Posterior cingulate gyrus (tissue), 11 donors: ENCODE data around the gene BRINP1.

Source experiments
- DNase-seq, 10 donors: peaks; one replicate each; pipeline versions ENCODE4 v3.0.0 to v3.0.0-alpha.2; 2020 to 2021; ENCODE audit warnings: mixed read lengths in 3 of 10
- intact Hi-C: fragments of 100-400 bp; cut with DNase I; formaldehyde crosslinking; loops from one replicate; pipeline ENCODE4 v1.15.1; 2023

BRINP1 gene

DNA sequence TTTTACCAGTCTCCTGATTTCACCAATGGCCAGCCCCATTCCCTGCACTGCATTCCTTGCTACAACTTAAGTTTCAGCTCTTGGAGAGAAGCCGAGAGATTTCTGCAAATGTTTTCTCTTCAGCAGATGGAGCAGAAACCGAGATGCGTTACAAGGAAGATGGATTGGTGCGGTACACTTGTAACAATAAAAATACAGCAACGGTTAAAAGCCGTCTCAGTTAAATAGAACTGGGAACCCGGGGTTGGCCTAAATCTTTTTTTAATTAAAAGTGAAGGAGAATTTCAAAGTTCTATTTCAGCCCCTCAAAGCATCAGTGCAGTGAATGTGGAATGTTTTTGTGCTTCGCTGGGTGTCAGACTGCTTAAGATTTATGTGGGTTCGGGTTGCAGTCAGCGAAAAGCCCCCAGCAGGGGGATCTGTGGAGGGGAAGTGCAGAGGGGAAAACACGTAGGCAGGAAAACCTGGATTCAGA, 19.8 kb downstream of the BRINP1 start:
- DNase-seq = no peak
- intact Hi-C loops = no loop called here

DNA sequence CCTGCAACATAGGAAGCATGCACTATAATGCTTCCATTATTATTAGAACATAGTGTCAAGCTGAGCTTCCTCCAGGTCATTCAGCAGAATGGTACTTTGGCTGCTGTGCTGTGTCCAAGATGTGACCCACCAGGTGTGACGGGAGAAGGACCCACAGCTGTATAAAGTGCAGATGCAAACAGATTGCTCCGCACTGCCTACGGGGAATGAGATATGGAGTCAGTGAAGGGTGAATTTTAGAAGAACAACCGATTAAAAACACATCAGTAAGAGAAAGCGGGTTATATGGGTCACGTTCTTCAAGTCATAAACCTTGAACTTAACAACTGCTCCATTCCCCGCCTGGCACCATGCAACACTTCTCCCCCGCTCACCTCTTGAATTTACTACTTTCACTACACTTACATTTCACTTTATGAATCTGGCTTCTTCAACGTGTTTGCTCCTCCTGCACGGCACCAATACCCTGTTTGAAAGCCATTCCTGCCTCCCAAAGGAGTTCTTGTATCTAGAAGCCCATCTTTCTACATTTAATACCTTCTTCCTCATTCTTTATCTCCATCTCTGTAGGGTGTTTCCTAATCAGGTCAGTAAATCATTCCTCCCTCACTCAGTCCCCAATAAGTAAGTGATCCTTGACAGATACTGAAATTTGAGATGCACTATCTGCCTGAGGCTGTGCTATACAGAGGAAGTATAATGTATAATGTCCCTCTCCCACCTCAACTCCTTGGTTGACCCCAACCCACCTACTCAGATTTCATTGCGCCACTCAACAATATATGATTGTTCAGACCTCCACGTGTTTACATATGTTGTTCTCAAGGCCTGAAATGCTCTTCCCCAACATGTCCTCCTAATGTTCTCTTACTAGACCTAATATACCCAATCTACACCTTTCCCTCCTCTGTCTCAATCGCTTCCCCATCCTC, 25.9 kb downstream of the BRINP1 start:
- DNase-seq = no peak
- intact Hi-C loops = no loop called here

- intact Hi-C loops = no loop called here
- no peak for DNase-seq
Observed at GRCh38 chr9:119339056-119339455, 30.2 kb downstream of the BRINP1 start.

- DNase-seq = no peak
- intact Hi-C loops = no loop called here
Observed at GRCh38 chr9:119337573-119337972, 31.7 kb downstream of the BRINP1 start.

- intact Hi-C loops = no loop called here
Observed at GRCh38 chr9:119334745-119335144, 34.5 kb downstream of the BRINP1 start.

DNA sequence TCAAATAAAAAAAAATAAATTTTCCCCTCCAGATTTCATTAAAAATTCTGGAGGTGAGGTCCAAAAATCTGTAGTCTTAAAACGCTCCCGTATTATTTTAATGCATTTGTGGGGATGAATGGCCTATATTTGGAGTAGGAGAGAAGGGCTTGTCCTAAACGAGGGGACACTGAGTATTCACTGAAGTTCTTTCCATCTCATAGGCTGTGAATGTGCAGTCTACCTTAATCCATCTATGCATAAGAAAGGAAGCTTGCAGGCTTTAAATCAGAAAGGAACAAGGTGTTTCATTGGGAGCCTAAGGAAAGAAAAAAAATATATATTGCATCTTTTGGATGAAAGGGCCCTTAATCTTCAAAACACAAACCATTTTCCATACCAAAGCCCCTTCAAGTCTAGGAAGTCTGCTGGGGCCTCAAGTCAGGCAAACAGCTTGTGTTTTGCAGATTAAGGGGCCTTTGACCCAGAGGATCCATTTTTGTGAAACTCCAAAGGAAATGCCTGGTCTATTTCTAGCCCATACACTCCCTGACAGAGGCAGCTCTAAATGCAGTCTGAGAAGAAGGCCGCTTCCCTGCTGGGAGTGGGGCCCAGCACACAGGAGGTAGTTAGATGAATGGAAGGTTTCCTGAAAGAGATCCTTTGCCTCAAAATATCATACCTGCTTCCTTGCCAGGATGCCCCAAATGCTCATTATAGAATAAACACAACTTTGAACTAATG, 35.6 kb downstream of the BRINP1 start:
- peak in 4 of 10 donors; percentile 20 to 86 (median 79) for DNase-seq
- intact Hi-C loops = no loop called here

More at GRCh38 chr9:119334745-119335144, 34.5 kb downstream of the BRINP1 start:
- DNase-seq = no peak

DNA sequence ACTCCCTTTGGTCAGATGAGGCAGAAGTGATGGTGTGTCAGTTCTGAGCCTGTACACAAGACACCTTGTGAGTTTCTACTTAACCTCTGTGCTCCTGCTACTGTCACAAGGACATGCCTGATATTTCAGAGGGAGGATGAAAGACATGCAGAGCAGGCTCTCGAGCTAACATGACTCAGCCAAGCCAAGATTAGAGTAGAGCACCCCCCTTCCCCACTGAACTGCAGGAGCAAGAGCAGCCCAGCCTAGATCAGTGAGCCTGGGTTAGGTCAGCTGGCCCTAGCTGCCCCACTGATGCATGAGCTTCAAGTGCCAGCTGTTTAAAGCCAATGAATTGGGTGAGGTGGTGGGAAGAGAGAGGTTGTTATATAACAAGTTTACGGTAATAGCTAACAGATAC, 36.7 kb downstream of the BRINP1 start:
- no peak for DNase-seq
- intact Hi-C loops = no loop called here

DNA sequence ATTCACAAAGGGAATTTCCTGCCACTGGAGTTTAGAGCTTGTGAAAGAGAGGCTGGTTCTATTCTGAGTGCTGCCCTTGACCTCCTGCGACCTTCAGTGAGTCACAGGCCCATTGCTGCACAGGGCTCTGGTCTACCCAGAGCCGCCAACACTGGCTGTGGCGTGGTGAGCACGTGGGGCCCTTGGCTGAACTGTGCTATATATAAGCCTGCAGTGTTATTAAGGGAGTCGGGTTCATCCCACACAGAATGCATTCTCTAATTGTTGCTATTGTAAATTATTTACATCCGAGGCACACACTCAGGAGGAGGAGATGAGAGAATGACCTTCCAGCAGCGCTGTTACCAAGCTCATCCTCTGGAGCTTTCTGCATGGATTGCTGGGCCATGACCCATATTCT, 47.1 kb downstream of the BRINP1 start:
- intact Hi-C loops = no loop called here
- peak in 2 of 10 donors; percentile 44 to 85 for DNase-seq

DNA sequence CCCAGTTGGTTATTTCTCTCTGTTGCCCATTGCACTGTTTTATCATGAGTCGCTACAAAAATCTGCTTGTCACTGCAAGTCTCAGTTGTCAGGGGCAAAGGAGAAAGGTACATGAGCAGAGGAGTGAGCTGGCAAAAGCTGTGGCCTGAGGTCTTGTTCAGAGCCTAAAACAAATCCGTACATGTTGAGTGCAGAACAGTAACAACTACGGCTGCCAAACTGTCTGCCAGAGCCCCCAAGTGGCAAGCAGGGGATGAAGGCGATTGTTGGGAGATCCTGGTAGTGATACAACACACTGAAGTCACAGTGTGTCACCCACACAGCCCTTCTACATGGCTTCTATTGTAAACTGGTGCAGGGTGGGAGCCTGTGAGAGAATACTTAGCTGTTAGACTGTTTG, 50.9 kb downstream of the BRINP1 start:
- DNase-seq = peak in 4 of 10 donors; percentile 18 to 84 (median 42)
- intact Hi-C loops = no loop called here

- intact Hi-C loops = no loop called here
- DNase-seq = no peak
Observed at GRCh38 chr9:119313846-119314245, 55.4 kb downstream of the BRINP1 start.

GRCh38 chr9:119310741-119311140, 58.5 kb downstream of the BRINP1 start:
- no peak for DNase-seq
- intact Hi-C loops = no loop called here

DNA sequence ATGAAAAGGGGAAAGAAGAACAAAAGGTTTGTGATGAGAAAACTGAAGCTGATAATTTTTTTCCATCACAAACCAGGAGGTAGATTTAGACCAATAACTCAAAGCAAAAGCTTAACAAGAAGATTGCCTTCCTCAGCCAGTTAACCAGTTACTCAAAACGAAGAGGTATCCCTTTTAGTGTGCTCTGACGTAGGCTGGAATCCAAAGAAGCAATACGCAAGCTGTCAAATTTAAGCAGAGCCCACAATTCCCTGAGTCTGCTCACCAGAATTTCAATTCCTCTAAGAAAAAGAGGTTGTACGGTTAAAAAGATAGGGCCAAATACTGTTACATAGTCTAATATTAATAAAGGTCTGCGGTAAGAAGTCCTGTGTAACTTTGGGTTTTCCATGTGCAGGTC, 61.8 kb downstream of the BRINP1 start:
- intact Hi-C loops = no loop called here
- no peak for DNase-seq

DNA sequence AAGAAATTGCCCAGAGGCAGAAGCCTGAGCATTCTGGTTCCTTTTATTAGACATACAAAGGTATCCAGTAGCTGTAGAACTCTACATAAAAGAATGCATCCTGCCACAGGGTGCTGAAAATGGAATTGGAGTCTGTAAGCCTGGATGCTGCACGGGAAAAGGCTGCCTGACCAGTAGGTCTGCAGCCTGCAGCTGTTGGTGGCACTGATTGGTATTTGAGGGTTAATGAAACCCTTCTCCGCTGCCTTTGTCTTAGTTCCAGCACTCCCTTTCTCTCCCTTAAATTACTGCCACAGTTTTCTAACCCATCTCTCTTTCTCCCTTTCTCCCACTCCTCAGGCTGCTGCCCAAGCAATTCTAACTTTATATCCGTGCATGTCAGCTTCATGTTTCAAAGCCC, 64.7 kb downstream of the BRINP1 start:
- intact Hi-C loops = no loop called here
- no peak for DNase-seq

GRCh38 chr9:119302988-119303698, 66.1 kb downstream of the BRINP1 start:
- no peak for DNase-seq
- intact Hi-C loops = no loop called here

- intact Hi-C loops = no loop called here
Observed at GRCh38 chr9:119298076-119298853, 71.0 kb downstream of the BRINP1 start.

DNA sequence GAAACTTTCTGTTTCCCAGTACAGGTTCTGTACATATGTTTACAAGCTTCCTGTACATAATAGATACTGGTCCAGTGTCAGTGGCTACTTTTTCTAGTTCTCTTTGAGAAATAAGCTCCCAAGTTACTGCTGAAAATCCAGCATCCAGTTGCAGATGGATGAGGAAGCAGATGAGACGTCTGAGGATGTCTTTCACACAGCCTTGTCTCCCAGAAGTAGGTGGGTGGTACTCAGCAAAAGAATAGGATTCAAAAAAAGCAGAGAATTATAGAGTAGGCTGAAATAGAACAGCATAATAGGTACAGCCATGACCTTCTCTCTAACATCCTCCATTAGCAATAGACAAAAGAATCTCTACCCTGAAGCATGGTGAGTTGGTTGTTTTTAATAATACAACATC, 77.7 kb downstream of the BRINP1 start:
- DNase-seq = no peak
- intact Hi-C loops = no loop called here

More at GRCh38 chr9:119298076-119298853, 71.0 kb downstream of the BRINP1 start:
- no peak for DNase-seq

- intact Hi-C loops = loop anchor here (5.0 to 10.0 kb wide), 2 partner anchors 77 to 1505 kb away; partner anchors contain the start of gene BRINP1
Observed at GRCh38 chr9:119289740-119290433, 79.3 kb downstream of the BRINP1 start.

DNA sequence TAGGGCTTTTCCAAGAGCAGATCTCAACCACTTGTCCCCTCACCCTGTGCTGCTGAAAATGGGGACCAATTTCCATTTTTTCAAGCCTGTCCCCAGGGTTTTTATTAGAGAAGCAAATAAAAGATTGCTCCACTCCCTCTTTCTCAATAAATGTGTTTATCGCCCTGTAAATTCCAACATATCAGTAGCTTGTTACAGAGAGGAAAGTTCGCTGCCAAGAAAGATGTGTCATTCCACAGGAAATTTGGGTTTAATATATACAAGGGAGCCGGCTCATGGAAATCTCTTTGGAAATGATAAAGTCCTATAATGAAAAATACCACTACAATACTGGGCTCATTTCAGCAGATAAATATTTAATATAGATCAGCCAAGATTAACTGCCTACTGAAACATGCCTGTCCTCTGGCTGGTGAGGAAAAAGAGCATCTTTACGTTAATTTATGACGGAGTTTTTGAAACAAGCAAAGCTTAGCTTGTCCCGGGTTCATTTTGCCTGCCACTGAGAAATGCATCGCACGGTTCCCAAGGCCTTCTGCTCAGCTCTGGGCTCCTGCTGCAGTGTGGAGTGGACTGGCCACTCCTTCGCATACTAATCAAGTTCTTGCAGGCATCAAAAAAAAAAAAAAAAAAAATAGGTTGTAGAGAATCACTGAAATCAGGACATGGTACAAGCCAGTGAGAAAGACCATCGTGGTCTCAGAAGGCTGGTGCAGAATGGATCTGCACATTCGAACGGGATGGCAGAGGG, 84.5 kb downstream of the BRINP1 start:
- intact Hi-C loops = loop anchor here (5.0 to 10.0 kb wide), 2 partner anchors 83 to 1500 kb away; partner anchors contain the start of gene BRINP1
- DNase-seq = peak in 3 of 10 donors; percentile 67 to 83 (median 81)

More at GRCh38 chr9:119289740-119290433, 79.3 kb downstream of the BRINP1 start:
- DNase-seq = peak in 1 of 10 donors; percentile 29
